ENCODE data around the gene ZFHX2. TPM values are rescaled to one million over a fixed set of nuclear protein-coding genes. Genes with fewer than 3 reads are reported as not detected.

ZFHX2 gene
- total and polyA plus RNA-seq, 2 of the 13 experiments (the other 11 are each of a cell fraction or from before 2014, with no cell fraction given): 0.17 to 0.44 TPM

DNA sequence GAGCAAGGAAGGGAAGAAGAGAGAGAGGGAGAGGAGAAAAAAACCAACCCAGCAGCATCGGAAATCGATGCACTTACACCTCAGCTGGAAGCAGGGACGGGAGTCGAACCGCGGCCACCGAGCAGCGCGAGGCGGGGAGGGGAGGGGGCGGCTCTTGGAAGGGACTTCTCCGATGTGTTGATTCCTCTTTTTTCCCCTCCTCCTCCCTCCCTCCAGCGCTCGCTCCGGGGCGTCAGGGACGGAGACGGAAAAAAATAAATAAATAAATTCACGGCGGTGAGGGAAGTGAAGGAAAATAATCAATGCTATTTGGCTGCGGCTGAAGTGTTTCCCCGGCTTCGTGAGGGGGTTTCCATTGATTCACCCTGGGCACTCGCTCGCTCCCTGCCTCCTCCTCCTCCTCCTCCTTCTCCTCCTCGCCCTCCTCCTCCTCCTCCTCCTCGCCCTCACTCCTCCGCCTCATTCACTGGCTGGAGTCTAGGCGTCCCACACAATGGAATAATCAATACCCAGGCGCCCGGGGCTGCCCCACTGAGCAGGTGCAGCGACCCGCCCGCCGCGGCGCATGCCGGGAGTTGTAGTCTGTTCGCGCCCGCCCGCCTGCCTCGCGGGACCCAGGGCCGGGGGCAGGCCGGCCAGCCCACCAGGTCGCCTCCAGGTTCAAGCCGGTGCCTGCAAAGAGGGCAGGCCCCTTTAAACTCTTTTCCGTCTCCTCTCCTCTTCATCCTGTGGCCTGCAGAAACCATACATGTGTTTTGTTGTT lies at the start of gene ZFHX2 (continued):
- TF ChIP-seq MAF1 (CRISPR knock-in tag; IDR thresholded peaks at IDR 0.05; ENCODE audit: borderline replicate concordance) (no peak), ZBTB3 (CRISPR knock-in tag; IDR thresholded peaks at IDR 0.05; ENCODE audit: borderline replicate concordance, low read depth) (no peak; the same call in 1 of the 2 replicates), ZFY (CRISPR knock-in tag; IDR thresholded peaks at IDR 0.05) (peak; percentile 99), PITX1 (CRISPR knock-in tag; IDR thresholded peaks at IDR 0.05) (no peak; the same call in 1 of the 2 replicates), DNMT1 (CRISPR knock-in tag; IDR thresholded peaks at IDR 0.05) (peak; percentile 94), USF2 (IDR thresholded peaks at IDR 0.05; ENCODE audit: low read depth, low read length) (no peak), USF2 (CRISPR knock-in tag; IDR thresholded peaks at IDR 0.05; ENCODE audit: borderline replicate concordance) (peak; percentile 19; the same call in 1 of the 2 replicates), TMF1 (CRISPR knock-in tag; IDR thresholded peaks at IDR 0.05; ENCODE audit: low read depth) (0 out of 2 replicates have a peak, but pooled peaks have one; percentile 24), ZNF124 (CRISPR knock-in tag; IDR thresholded peaks at IDR 0.05) (no peak), SNAPC5 (CRISPR knock-in tag; IDR thresholded peaks at IDR 0.05; ENCODE audit: borderline replicate concordance) (peak; percentile 44; the same call in 1 of the 2 replicates), HNRNPH1 (optimal IDR thresholded peaks at IDR 0.05; ENCODE audit: low read depth, low read length) (no peak), KMT2B (CRISPR knock-in tag; IDR thresholded peaks at IDR 0.05) (peak; percentile 28; the same call in 1 of the 2 replicates), ARNTL (CRISPR knock-in tag; IDR thresholded peaks at IDR 0.05) (peak; percentile 65; the same call in 1 of the 2 replicates), TBX3 (IDR thresholded peaks at IDR 0.05; ENCODE audit: borderline replicate concordance) (no peak)
- TF ChIP-seq, protein P1, sequence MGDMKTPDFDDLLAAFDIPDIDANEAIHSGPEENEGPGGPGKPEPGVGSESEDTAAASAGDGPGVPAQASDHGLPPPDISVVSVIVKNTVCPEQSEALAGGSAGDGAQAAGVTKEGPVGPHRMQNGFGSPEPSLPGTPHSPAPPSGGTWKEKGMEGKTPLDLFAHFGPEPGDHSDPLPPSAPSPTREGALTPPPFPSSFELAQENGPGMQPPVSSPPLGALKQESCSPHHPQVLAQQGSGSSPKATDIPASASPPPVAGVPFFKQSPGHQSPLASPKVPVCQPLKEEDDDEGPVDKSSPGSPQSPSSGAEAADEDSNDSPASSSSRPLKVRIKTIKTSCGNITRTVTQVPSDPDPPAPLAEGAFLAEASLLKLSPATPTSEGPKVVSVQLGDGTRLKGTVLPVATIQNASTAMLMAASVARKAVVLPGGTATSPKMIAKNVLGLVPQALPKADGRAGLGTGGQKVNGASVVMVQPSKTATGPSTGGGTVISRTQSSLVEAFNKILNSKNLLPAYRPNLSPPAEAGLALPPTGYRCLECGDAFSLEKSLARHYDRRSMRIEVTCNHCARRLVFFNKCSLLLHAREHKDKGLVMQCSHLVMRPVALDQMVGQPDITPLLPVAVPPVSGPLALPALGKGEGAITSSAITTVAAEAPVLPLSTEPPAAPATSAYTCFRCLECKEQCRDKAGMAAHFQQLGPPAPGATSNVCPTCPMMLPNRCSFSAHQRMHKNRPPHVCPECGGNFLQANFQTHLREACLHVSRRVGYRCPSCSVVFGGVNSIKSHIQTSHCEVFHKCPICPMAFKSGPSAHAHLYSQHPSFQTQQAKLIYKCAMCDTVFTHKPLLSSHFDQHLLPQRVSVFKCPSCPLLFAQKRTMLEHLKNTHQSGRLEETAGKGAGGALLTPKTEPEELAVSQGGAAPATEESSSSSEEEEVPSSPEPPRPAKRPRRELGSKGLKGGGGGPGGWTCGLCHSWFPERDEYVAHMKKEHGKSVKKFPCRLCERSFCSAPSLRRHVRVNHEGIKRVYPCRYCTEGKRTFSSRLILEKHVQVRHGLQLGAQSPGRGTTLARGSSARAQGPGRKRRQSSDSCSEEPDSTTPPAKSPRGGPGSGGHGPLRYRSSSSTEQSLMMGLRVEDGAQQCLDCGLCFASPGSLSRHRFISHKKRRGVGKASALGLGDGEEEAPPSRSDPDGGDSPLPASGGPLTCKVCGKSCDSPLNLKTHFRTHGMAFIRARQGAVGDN (CRISPR knock-in tag; IDR thresholded peaks at IDR 0.05): peak; percentile 88
- TF ChIP-seq, protein P2, sequence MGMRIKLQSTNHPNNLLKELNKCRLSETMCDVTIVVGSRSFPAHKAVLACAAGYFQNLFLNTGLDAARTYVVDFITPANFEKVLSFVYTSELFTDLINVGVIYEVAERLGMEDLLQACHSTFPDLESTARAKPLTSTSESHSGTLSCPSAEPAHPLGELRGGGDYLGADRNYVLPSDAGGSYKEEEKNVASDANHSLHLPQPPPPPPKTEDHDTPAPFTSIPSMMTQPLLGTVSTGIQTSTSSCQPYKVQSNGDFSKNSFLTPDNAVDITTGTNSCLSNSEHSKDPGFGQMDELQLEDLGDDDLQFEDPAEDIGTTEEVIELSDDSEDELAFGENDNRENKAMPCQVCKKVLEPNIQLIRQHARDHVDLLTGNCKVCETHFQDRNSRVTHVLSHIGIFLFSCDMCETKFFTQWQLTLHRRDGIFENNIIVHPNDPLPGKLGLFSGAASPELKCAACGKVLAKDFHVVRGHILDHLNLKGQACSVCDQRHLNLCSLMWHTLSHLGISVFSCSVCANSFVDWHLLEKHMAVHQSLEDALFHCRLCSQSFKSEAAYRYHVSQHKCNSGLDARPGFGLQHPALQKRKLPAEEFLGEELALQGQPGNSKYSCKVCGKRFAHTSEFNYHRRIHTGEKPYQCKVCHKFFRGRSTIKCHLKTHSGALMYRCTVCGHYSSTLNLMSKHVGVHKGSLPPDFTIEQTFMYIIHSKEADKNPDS (CRISPR knock-in tag; IDR thresholded peaks at IDR 0.05): no peak
- TF ChIP-seq, protein P3, sequence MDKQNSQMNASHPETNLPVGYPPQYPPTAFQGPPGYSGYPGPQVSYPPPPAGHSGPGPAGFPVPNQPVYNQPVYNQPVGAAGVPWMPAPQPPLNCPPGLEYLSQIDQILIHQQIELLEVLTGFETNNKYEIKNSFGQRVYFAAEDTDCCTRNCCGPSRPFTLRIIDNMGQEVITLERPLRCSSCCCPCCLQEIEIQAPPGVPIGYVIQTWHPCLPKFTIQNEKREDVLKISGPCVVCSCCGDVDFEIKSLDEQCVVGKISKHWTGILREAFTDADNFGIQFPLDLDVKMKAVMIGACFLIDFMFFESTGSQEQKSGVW (CRISPR knock-in tag; IDR thresholded peaks at IDR 0.05; ENCODE audit: borderline replicate concordance): no peak

Data from HepG2 (cell line).